Erythroblast (primary cell): Measurements from ENCODE around the gene SREK1.

Experiments
- GATA1 ChIP-seq: IDR thresholded peaks from 2 replicates; pipeline ENCODE4 v1.6.1; 2011; ENCODE audit warnings: low read depth, mild to moderate bottlenecking, control low read depth, low read length, moderate library complexity
- POLR2A ChIP-seq: IDR thresholded peaks from 2 replicates; pipeline ENCODE4 v1.6.1; 2011; ENCODE audit warnings: mild to moderate bottlenecking, low read length

GRCh38 chr5:66224773-66225553 is 80.9 kb downstream of the SREK1 start:
- TF ChIP-seq POLR2A (no peak), GATA1 (no peak)
